ENCODE data around the gene ARHGEF26.

The ARHGEF26 gene

DNA sequence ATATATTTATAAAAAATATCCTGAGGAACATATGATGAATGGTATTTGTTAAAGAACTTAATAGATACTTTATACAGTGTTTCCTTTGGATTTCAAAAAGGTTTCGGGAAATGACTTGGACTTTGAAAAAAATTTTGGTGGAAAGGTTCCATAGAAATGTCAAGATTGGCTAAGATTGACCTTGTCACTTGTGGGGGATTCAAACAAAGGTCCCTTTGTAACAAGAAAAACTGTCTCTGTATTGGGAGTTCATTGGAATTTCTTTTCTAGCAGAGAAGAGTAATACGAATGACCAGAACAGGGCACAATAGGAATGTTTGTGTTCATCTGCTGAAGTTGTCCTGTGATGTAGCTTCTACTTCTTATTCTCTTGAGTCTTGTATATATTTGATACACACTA is 43.2 kb downstream of the ARHGEF26 start:
- no peak for DNase-seq

DNA sequence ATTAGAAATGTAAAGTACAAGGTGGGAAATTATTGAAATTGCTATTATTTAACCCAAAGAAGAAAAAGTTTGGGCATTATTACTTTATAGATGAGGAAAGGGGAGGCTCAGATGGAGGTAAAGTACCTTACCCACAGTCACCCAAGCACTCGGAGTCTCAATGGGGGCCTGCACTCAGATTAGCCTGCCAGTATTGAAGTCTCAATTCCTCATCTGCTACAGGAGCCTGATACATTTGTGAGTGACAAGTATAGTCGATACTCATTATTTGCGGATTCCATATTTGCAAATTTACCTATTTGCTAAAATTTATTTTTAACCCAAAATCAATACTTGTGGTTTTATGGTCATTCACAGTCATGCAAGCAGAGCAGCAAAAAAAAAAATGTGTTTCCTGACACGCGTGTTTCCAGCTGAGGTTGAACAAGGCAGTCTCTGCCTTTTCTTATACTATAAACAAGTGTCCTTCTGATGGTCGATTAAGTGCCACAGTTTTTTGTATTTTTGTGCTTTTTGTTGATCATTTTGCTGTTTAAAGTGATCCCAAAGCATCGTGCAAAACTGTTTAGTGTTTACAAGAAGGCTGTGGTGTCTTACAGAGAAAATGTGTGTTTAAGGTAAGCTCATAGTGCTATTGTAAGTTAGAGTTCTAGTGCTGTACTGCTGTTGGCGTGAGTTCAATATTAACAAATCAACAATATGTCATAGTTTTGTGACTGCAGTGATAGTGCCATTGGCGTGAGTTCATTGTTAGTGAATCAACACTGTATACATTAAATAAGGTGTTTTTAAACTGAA is 48.0 kb downstream of the ARHGEF26 start:
- no peak for DNase-seq

DNA sequence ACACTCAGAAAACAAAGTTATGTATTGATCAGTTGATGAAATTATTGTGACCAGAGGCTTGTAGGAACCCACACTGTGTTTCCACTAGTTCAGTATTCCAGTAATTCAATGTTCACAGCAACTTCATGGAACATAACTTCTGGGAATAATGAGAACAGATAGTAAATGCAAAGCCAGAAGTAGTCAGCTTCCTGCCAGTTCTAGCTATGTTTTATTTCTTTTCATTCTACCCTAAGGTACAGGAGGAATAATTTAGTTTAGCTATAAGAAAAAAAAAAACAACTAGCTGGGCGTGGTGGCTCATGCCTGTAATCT is 48.6 kb downstream of the ARHGEF26 start:
- no peak for DNase-seq

DNA sequence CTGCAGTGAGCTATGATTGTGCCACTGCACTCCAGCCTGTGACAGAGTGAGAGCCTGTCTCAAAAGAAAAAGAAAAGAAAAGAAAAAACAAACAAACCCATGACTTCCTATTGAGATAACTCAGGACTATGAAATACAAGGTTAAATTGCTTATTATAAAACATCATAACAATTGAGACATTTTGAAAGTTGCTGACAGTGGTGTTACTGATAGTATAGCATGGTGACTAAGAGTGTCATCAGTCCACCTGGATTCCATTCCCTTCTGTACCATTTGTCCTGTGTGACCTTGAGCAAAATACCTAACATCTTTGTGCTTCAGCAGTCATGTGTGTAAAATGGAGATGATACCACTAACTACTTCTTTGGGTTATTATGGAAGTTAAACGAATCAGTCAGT is 49.1 kb downstream of the ARHGEF26 start:
- no peak for DNase-seq

DNA sequence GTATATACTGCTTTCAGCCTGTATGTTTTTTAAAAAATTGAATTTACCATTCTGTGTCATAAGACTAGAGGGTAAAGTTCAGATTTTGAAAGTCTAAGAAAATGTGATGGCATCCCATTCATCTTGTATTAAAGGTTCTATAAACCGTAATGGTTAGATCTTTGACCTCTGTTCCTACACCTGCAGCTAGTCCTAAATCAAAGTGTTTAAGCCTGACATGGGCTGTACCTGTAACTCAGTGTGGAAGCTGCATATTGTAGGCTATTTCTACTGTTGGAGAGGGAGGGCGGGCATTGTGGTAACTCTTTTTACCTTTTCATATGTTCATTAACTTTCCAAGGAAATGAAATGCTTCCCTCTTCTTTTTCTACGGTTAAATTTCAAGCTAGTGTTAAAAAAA is 53.9 kb downstream of the ARHGEF26 start:
- DNase-seq, result no peak

DNA sequence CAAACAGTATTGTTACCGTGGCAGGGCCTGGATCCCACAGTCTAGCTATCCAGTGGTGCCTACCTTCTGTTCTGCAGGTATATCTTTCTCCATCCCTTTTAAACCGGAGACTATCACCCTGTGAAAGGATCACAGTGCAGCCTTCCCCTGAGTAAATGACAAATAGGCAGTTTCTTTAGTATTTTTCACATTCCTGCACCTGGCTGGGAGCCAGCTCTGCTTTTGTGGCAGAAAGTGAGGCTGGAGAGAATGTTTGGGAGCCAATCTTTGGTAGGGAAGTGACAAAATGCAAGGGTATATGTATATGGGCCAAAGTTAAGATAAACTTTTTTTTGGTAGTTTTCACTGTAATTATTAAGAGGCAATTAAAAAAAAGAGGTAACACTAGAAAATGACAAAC is 54.8 kb downstream of the ARHGEF26 start:
- DNase-seq, result no peak

DNA sequence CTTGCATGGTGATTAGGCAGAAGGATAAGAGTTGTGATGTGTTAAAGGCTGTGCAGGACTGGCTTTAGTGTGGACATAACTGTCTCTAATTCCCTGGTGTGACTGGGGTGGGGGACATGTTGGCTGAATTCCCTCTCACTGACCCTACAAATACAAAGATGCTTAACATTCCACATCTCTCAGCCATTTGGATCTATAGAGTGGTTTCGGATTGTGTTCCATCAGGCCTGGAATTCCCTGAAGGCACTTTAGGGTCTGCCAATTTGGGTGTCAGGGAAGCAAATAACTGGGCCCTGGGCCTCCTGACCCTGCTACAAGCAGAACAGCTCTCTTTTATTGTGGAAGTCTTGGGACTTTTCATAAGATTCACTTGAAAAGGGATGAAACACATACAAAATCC is 56.2 kb downstream of the ARHGEF26 start:
- no peak for DNase-seq

DNA sequence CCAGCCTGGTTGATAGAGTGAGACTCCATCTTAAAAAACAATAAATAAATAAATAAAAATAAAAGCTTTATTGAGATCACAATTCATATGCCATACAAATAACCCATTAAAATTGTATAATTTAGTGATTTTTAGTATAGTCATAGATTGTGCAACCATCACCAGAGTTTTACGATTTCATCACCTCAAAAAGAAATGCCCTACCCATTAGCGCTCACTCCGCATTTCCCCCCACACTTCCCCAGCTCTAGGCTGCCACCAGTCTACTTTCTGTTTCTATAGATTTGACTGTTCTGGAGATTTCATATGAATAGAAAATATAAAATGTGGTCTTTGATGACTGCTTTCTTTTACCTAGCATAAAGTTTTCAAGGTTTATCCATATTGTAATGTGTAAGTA is 57.0 kb downstream of the ARHGEF26 start:
- no peak for DNase-seq

DNA sequence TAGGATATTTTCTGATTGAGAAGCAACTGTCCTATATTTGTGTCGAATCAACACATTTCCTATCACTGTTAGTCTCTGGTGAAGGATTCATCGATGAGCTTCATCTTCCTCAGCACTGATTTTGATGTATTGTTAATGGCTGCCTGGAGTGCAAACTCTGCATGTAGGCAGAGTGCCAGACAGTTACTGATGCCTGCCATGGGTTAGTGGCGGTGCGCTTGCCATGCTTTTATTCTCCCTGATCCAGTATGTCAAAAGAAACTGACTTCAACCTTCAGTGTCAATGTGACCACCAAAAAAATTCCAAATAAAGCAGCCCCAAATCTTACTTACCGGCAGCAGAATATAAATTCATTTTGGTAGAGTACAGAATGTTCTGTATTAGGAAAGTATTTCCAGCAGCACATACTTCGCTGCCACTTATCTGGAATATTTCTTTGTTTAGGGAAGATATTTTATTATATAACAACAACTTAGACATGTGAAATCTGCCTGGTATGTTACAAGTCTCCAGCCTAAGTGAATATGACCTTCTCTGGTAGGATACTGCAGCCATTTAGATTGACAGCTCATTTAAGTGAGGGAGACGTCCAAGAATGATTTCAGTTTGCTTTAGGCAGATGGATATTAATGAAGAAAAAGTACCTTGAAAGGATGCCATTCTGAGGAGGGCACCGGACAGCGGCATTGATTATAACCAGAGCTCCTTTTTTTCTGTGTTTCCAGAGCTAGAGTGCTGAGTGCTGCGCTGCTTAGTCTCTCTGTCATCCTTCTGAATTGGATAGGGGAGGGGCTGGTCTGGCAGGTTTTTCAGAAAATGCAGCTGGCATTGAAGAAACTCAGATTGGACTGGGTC is 59.9 kb downstream of the ARHGEF26 start:
- DNase-seq, result no peak

DNA sequence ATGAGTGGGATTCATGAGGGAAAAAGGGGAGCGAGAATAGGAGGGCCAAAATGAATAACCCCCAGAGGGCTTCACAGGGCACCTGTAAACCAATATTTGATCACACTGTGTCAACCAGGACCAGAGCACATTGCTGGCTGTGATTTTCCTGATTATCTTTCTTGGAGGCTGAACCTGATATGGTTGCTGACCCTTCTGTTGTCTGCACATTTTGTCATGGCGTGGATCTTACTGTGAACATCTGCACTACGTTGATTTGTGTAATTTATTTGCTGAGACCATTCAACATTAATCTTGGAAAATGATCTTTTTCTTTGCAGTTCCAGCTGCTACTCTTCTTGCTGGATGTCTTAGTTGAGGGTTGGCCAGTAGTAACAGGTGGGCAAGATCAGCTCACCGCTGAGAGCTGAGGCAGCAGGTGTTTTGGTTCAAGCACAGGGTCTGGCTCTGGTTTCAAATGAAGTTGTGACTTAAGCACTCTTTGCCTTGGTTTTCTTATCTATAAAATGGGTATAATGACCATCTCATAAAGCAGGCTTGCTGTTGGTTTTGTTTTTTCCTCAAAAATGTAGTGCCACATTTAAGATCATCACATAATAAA is 61.2 kb downstream of the ARHGEF26 start:
- DNase-seq, result no peak

DNA sequence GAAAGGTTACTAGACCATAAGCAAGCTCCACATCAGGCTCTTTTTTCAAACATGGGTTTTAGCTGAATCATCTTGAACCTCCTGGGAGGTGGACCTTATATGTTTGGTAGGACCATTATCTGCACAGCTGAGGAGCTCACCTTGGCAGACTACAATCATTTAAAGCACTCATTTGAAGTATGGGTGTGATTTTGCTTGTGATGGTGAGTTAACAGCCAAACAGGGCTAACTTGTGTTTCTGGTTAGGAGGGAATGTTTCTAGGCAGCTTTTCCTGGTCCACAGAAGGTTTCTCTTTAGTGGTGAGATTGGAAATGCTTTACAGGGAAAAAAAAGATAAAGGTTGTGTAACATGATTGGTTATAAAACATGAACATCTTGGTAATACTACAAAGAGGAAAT is 61.8 kb downstream of the ARHGEF26 start:
- DNase-seq, result no peak

DNA sequence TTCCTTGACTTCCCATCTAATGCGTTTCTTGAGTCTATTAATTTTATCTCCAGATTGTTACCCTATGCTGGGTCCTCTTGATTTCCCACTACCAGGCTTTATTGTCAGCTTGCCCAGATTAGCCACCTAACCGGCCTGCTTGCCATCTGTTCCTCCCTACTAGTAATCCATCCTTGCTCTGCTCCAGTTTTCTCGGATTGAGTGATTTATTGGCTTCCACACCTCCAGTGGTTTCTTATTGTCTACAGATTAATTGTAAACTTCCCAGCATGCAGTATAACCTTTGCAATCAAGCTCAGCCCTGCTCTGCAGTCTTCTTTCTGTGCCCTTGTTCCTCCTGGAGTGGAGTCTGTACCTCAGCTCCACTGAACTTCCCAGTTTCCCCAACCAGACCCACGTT is 63.4 kb downstream of the ARHGEF26 start:
- DNase-seq, result no peak

DNA sequence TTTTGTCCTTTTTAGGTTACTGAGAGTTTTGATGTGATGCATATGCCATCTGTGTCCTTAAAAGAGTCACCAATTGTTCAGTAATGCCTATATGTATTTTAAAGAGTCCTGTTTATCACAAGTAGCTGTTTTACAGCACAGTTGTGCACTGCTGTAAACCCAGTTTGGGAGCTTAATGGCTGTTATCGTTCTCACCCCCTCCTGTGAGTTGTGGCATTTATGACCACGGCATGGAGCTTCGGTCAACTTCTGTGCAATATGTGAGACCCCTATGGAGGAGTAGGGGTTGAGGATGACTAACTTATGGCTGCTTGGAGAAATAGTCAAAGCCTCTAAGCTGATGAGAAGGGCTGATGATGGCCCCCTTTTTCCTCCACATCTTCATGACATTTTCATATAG is 67.2 kb downstream of the ARHGEF26 start:
- no peak for DNase-seq

DNA sequence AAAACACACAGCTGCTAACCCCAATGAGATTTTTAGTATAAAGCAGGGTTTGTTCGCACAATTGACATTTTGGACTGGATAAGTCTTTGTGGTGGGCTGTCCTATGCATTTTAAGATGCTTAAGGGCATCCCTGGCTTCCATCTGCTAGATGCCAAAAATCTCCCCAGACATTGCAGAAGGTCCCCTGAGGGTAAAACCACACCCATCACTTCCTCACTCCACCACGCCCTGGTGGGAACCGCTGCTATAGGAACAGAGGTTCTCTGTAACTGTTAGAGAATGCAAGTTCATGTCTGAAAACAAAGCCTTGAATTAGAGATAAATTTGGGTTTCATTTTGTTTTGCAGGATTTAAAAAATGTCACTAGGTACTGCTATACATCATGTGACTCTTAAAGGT is 67.7 kb downstream of the ARHGEF26 start:
- DNase-seq, result no peak

DNA sequence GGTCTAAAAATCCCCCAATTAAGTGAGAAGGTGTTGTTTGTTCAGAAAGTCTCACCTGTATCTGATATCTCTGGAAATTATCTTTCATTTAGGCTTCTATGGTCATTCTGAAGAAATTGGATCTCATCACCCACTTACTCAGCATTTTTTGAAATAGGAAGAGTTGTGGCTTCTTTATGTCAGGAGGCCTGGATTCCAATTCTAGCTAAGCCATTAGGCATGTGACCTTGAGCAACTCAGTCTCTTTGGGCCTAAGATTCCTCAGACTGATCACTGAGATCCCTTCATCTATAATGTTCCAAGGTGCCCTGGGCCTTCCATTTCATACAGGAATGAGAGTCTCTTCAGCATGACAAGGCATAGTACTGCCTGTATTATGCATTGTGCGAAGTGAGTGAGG is 70.3 kb downstream of the ARHGEF26 start:
- DNase-seq, result no peak

DNA sequence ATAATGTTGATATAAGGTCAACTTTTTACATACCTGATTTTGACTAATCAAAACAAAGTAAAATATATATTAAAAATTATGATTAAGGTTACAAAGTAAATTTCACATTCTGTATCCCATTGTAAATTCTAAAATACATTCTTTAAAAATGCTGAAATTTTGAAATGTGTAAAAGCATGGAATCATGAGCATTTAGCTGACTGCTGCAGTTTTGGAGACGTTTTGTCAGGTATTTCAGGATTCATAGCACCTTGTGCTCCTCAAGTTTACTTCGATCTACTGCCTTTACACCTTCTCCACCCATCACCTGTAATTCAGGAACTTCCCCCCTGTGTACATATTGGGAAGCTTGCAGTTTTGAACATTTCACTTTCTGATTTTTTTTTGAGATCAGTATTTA is 71.0 kb downstream of the ARHGEF26 start:
- no peak for DNase-seq

DNA sequence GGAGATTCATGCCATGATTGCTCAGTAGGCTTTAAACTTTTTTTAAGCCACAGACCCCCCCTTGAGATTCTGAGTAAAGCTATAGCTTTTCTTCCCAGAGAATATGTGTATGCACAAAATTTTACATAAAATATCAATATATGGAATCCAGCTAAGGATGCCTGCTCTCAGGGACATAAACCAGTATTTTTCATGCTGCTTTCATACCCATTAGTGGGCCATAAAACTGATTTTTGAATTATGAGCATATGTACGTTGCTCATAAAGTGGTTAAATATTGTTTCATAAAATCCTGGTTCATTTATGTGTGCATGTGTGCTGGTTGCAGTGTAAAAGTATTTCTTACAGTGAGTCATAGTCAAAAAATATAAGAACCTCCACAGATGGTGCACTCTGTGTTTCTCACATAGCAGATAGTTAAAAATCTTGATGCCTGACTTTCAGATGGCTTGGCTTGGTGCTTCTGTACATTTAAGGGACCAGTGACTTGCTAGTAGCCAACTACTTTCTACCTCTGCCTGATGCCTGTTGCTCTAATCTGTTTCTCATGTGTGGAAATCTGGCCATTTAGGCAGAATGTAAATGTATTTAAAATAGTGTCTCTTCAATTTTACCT is 71.9 kb downstream of the ARHGEF26 start:
- DNase-seq, result no peak

DNA sequence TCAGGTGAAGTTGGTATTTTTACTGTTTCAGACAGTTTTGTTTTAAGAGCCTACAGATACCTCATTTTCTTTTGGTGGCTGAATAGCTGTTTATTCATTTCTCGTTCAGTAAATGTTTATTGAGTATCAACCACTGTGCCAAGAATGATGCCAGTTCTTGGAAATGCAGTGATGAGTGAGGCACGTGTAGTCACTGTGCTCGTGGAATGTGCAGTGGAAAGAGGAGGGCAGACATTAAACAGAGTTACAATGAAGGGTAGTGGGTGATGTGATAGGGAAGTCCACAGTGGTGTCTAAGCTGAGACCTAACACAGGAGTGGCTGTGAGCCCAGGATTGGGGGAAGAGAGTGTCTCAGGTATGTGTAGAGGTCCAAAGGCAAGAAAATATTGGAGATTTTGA is 73.7 kb downstream of the ARHGEF26 start:
- DNase-seq, result no peak

DNA sequence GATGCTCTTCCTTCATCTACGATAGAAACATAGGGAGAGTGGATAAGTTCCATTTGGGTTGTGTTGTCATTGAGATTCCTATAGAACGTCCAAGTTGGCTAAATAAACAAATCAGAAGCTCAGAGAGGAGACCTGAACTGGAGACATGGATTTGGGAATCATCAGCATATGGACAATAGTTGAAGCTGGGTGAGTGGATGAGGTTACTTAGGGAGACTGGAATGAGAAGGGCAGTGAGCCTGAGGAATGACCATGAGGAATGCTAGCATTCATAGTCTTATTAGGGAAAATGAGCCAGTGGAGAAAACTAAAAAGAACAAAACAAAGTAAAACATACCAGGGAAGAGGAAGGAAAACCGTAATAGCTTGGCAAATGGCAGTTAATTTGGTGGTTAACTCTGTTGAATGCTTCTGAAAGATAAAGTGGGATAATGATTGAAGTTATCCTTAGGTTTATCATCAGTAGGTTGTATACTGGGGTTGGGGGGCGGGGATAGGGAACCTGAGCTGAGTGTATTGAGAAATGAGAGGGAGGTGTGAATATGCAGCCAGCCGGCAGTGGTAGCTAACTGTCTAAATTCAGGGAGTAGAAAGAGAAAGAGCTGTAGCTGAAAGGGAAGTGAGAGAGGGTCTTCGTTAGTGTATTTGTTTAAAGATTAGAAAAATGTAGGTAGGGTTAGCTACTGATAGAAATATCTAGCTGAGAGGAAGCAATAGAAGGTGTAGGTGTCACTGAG is 74.6 kb downstream of the ARHGEF26 start:
- DNase-seq, result no peak

DNA sequence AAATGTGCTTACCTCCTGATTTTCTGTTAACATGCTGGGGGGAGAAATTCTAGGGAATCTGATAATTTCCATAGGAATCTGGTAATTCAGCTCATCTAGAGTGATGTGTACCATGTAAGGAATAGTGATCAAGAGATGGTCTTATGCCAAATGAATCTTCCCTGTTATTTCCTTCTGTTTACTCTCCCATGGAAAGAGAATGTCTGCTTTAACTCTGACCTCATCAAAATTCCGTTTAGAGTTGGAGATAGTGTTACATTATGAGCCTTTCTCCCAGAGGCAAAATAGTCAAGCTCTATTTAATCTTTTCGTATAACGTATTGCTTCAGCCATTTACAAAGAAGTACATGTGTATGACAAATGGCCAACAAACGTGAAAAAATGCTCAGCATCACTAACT is 76.6 kb downstream of the ARHGEF26 start:
- no peak for DNase-seq

DNA sequence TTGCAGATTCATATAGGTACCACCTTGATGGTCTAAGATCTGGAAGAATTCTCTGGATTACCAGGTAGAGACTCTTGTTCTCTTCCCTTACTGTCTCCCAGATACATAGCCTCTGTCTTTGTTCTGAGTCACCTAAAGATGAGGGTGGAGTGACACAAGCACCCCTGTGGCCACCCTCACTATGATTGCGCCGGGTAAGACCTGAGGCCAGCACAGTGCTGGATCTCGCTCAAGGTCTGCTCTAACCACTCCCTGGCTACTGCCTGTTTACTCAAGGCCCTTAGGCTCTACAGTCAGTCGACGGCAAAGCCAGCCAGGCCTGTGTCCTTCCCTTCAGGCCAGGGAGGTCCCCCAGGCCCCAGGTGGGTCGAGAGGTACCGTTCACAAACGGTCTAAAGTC is 88.3 kb downstream of the ARHGEF26 start:
- no peak for DNase-seq

DNA sequence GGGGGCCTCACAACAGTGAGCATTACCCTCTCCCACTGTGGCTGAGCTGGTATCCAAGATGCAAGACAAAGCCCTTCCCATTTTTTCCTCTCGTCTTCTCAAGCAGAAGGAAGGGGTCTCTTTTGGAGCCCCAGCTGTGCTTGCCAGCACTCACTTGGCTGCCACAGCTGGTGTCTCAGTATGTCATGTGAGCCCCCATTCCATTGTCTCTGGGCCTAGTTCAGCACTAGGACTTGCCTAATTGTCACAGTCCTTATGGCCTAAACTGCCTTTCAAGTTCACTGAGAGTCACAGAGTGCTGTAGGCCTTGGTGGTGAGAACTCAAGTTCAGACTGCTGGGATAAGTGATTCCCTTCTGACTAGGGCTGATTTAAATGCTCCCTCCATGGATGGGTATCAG is 89.8 kb downstream of the ARHGEF26 start:
- DNase-seq, result no peak

DNA sequence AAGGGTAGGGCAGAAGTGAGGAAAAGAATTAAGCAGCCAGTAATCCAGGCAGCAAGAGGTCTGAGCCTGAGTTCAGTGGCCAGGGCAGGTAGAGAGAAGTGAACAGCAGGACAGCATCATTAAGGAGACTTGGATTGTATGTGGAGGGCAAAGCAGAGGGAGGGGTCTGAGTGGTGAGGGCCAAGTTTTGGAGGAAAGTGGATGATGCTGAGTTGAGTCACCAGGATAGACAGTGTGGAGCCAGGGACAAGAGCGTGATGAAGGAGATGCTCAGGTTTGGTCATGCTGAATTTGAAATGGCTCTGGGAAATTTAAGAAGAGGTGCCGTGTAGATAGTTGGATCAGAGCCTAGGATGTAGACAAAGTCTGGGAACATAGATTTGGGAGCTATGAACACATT is 93.1 kb downstream of the ARHGEF26 start:
- no peak for DNase-seq

Data from T-helper 1 cell (primary cell).